GM13976 (cell line): ENCODE measurements around the gene ARID5A.

ENCODE experiments used
- DNase-seq: peaks from one replicate; pipeline ENCODE4 v3.0.0; 2012; ENCODE audit warnings: low spot score
- CTCF ChIP-seq: IDR thresholded peaks from 2 replicates; pipeline ENCODE4 v1.5.1; 2012; ENCODE audit warnings: borderline replicate concordance, mild to moderate bottlenecking; ENCODE audit not compliant: insufficient read depth; ENCODE audit errors: extremely low read depth, missing control alignments, control extremely low read depth
- in situ Hi-C: fragments of 300-500 bp; cut with MboI; formaldehyde crosslinking; loops from one replicate; pipeline ENCODE4 v1.12.0; 2022; ENCODE audit warnings: low sequenced_read_pairs, mixed read lengths, inconsistent platforms; ENCODE audit not compliant: unreplicated experiment

ARID5A gene

DNA sequence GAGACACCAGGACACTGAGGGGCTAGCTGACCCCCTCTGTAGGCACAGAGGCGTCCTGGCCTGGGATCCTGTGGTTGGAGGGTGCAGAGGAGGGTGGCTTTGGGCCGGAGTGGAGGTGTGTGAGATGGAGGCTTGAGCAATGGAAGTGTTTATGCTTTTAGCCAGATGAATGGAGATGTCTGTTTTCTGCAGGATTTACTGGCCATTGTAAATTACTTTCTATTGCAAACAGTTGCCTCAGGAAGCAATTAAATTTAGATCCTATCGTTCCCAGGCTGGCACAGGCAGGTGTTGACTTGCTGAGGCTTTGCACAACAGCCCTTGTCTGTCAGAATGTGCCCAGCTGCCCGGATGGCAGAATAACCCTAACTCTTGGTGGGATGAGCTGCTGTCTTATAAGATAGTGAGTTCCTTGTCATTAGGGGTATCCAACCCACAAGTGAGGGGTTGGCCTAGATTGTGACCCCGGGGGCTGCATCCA is 1.8 kb upstream of the ARID5A start:
- no peak for TF ChIP-seq CTCF
- no peak for DNase-seq
- in situ Hi-C loops: no loop called here

- DNase-seq: no peak
- in situ Hi-C loops: no loop called here
- no peak for TF ChIP-seq CTCF
These were observed 1.2 kb upstream of the ARID5A start for GRCh38 chr2:96535331-96535730.

- in situ Hi-C loops: no loop called here
- no peak for TF ChIP-seq CTCF
- peak; percentile 84 for DNase-seq
These were observed 648 bp downstream of the ARID5A start for GRCh38 chr2:96537066-96537733.

- no peak for TF ChIP-seq CTCF
- in situ Hi-C loops: no loop called here
- peak; percentile 37 for DNase-seq
These were observed 1.4 kb downstream of the ARID5A start for GRCh38 chr2:96537734-96538486.

DNA sequence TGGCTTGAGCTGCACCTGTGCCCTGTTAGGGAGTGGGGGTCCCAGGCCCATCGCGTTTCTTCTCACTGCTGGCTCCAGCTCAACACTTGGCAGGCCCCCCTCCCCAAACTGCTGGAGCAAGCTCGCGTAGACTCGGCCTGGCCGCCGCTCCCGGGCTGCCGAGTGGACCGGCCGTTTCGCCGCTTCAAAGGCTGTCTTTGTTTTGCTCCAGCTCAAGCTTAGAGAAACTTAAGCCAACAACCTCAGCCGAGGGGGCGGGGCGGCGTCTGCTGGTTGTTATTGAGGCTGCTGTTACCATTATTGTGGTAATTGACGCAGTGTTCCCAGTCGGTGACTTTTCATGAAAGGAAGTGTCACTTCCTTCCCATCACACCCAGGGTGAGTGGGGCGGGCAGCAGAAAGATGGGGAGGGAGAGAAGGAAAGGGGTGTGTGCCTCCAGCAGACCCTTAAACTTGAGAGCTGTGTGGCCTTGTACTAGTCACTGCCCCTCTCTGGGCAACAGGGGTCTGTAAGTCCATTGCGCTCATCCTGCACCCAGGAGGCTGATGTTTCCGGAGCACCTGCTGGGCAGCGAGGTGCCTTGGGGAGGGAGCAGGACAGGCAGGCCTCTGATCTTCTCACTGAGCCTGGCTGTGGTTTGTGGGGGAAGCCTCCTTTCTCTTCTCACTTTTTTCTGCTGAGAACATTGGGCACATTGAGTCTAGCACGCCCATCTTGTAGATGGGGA is 2.1 kb downstream of the ARID5A start:
- in situ Hi-C loops: no loop called here
- TF ChIP-seq CTCF: no peak
- DNase-seq: no peak

GRCh38 chr2:96539215-96539920 is 2.8 kb downstream of the ARID5A start:
- DNase-seq: peak; percentile 9
- TF ChIP-seq CTCF: no peak
- in situ Hi-C loops: no loop called here
